Measurements from ENCODE around the gene CNGA3.

The CNGA3 gene

DNA sequence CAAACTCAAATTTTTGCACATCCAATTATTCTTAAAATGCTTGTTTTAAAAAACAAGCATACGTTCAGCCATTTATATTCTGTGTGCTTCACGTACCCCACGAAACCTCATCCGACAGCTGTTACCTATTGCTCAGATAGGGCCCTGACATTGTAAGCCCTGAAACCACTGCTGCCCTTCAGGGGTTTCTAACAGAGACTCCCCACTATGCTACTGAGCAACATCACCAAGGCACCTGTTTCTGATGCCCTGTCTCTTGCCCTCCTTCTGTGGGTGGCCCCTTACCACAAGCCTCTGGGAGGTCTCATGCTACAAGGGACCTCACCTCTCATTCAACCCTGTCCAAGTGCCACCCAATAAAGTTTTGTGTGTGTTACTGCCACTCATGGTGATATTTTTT, 18.5 kb upstream of the CNGA3 start:
- no peak for DNase-seq (ENCODE audit: low read depth, low spot score)

DNA sequence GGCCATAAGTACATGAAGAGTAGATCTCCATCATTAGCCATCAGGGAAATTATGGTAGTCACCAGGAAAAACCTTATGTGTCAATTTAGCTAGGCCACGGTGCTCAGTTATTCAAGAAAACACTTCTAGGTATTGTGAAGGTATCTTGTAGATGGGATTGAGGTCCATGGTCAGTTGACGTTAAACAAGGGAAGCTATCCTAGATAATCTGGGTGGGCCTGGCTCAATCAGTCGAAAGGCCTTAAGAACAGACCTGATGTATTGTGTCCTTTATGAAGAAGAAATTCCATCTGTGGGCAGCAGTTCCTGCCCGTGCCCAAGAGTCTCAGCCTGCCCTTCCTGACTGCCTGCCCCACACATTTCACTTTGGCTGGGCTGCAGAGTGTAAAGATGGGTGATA, 16.7 kb upstream of the CNGA3 start:
- DNase-seq (ENCODE audit: low read depth, low spot score), result no peak

DNA sequence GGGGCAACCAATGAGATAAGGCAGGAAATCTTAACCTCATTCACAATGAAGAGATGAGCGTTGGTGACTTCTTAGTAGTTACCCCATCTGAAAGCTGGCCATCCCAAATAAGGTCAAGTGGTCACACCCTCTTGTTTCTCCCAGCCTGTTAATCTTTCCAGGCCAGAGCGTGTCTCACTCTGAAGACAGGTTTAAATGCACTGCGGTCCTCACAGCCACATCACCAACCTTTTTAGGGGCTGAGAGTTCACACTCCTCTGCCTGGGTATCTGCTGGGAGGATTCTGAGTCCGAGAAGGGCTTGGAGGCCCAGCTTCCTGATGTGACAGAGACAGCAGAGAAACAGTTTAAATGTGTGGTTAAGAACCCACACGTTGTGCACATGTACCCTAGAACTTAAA, 13.3 kb upstream of the CNGA3 start:
- DNase-seq (ENCODE audit: low read depth, low spot score), result no peak

DNA sequence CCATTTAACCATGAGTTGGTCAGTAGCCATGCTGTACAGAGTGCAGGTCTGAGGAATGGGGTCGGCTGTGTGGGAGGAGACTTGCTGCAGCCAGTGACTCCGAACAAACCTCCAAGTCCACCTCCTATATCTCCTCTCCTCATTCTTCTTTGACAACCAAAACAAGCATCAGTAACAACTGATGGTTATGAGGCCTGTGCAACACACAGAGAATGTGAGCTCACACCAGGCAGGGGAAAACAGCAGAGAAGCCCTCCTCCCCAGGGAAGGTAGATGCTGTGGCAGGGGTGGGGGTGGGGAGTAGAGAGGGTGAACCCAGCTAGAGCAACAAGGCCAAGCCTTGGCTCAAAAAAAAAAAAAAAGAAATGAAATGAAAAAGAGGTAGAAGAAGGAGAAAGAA, 12.3 kb upstream of the CNGA3 start:
- no peak for DNase-seq (ENCODE audit: low read depth, low spot score)

GRCh38 chr2:98334439-98335078, 11.7 kb upstream of the CNGA3 start:
- no peak for DNase-seq (ENCODE audit: low read depth, low spot score)

GRCh38 chr2:98335271-98335670, 11.0 kb upstream of the CNGA3 start:
- DNase-seq (ENCODE audit: low read depth, low spot score), result no peak

DNA sequence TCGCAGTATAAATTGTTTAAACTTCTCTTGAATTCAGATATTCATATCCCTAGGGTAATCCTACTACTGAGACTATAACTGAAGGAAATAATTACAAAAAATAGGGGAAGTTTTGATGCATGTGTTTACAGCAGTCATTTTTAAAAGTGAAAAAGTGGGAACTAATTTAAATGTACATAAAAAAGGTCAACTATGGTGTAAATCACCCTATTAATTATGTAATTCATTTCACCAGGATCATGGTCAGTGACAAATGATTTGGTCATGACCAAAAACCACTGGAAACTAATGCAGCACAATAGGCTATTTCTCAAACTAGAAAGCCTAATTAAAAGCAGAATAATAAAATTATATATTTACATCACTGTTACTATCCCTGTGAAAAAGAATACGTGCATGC, 5.0 kb upstream of the CNGA3 start:
- DNase-seq (ENCODE audit: low read depth, low spot score), result no peak

DNA sequence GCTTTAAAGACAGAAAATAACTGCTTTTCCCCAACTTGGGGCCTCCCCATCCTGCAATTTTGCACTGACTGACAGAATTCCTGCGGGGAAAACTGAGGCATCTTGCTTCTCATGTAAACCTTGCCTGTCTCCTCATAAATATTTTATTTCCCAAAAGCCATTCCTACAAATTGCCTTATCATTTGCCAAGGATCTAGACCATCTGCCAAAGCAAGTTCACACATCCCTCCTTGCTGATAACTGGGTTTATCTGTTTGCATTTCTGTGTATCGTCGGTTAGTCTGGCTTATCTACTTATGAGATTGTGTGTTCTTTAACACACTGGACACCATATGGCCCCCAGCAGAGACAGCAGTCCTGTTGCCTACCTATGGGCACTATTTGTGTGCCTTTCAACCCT, 3.0 kb upstream of the CNGA3 start:
- no peak for DNase-seq (ENCODE audit: low read depth, low spot score)

- no peak for DNase-seq (ENCODE audit: low read depth, low spot score)
Observed at GRCh38 chr2:98347298-98348065, 1.2 kb downstream of the CNGA3 start.

- DNase-seq (ENCODE audit: low read depth, low spot score), result no peak
Observed at GRCh38 chr2:98348066-98348561, 1.9 kb downstream of the CNGA3 start.

- no peak for DNase-seq (ENCODE audit: low read depth, low spot score)
Observed at GRCh38 chr2:98350411-98350810, 4.2 kb downstream of the CNGA3 start.

GRCh38 chr2:98355881-98356280, 9.6 kb downstream of the CNGA3 start:
- DNase-seq (ENCODE audit: low read depth, low spot score), result no peak

GRCh38 chr2:98356729-98357128, 10.5 kb downstream of the CNGA3 start:
- no peak for DNase-seq (ENCODE audit: low read depth, low spot score)

DNA sequence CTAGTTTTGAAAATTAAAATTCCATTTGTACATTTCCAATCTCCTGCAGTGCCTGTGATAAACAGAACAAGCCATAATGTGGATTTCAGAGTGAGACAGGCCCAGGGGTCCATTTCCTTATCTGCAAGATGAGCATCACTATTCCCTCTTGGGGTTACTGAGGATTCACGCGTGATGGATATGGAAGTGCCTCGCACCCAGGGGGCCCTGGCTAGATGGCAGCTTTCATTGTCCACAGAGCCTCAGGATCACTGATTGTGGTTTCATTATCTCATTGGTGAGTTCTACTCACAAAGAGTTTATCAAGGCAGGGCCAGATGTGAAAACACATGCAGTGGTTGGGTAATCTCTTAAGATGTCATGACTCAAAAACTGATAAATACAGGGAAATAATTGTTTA, 11.6 kb downstream of the CNGA3 start:
- no peak for DNase-seq (ENCODE audit: low read depth, low spot score)

- DNase-seq (ENCODE audit: low read depth, low spot score), result no peak
Observed at GRCh38 chr2:98359986-98360385, 13.7 kb downstream of the CNGA3 start.

- no peak for DNase-seq (ENCODE audit: low read depth, low spot score)
Observed at GRCh38 chr2:98367721-98368120, 21.5 kb downstream of the CNGA3 start.

DNA sequence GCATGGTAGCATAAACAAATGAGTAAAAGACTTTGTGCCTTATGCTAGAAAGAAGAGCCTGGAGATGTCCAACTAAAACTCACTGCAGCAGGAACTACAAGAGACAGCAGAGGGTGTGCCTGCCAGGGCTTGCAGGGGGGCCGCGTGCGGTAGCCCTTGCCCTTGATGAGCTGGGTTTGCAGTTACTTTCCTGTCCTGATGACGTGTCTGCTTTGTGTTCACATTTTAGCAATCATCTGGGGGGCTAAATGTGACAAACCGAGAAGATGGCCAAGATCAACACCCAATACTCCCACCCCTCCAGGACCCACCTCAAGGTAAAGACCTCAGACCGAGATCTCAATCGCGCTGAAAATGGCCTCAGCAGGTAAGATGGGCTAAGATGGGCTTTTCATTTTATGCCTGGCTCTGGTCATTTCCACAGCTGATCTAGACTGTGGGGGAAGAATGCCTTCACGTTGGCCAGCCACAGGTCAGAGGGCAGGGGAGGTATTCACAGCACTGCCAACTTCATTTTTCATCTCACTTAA, 23.5 kb downstream of the CNGA3 start:
- DNase-seq (ENCODE audit: low read depth, low spot score), result no peak

DNA sequence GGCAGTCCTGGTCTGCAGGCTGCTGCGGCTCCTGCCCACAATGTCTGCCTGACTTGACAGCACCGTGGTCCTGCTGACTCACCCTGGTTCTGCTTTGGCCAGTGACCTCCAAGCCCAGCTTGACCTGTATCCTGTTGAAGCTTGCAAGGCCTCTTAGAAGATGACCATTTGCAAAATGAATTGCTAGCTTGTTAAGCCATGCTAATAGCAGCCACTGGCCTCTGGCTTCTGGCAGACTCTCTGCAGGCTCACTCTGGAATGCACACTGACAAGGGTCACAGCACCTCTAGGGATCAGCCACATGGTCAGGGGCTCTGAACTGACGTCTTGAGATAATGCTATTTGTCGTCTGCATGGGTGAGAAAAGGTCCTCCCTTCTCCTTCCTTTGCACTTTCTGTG, 25.9 kb downstream of the CNGA3 start:
- DNase-seq (ENCODE audit: low read depth, low spot score), result no peak

GRCh38 chr2:98372579-98372978, 26.3 kb downstream of the CNGA3 start:
- DNase-seq (ENCODE audit: low read depth, low spot score), result no peak

GRCh38 chr2:98374286-98374685, 28.0 kb downstream of the CNGA3 start:
- DNase-seq (ENCODE audit: low read depth, low spot score), result no peak

DNA sequence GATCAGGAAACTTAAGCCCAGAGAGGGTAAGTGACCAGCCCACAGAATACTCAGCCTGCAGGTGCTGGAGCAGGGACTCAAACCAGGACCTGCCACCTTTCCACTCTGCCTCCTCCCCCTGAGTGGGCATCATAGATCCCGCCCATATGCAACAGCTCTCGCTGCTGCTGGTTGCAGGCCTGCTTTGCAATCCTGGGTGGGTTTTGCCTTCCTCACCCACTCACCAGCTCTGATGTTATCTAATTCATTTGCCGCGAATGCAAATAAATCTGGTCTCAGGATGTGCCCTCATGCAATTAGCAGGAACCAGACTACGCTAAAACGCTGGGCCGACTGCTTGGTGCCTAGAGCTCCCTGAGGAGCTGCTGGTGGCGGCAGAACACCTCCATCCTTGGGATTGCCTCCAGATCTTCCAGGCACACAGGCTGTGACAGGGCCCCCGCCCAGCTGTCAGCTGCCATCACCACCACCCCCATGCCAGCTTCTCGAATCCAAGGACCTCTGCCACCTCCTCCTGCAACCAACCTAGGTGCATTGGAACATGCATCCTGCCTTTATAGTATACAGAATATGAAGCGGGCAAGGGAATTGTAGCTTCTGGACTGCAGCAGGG, 28.8 kb downstream of the CNGA3 start:
- no peak for DNase-seq (ENCODE audit: low read depth, low spot score)

- no peak for DNase-seq (ENCODE audit: low read depth, low spot score)
Observed at GRCh38 chr2:98376301-98376910, 30.1 kb downstream of the CNGA3 start.
